RKO (cell line): ENCODE measurements around the gene EEF1G.
"Not testable (repeated sequence)": the region's sequence is repeated elsewhere in the genome, so short reads cannot be mapped to it uniquely, and the experiment has no call there.

Source experiments
- DNase-seq: peaks from one replicate; pipeline ENCODE4 v3.0.0-alpha.2; 2016; ENCODE audit warnings: low spot score

The EEF1G gene

GRCh38 chr11:62573592-62574362 lies at the start of gene EEF1G:
EEF1G (minus strand) TSS chr11:62573891; CDS start chr11:62573842, 49 bp downstream.
- peak; percentile 99 for DNase-seq

- no peak for DNase-seq
These were observed 48.9 kb upstream of the EEF1G start for GRCh38 chr11:62622476-62623089.

- DNase-seq = peak; percentile 97
These were observed 48.1 kb upstream of the EEF1G start, which contains the start of gene B3GAT3 for GRCh38 chr11:62621567-62622470. B3GAT3 (minus strand) TSS chr11:62621986; CDS start chr11:62621947, 39 bp downstream.

GRCh38 chr11:62621027-62621566 lies 47.4 kb upstream of the EEF1G start:
- DNase-seq = no peak

- DNase-seq = not testable (repeated sequence)
These were observed 43.3 kb upstream of the EEF1G start for GRCh38 chr11:62616957-62617356.

GRCh38 chr11:62615521-62615920 lies 41.8 kb upstream of the EEF1G start:
- DNase-seq = no peak

- peak; percentile 38 for DNase-seq
These were observed 40.6 kb upstream of the EEF1G start for GRCh38 chr11:62614275-62614674.

- DNase-seq = no peak
These were observed 39.6 kb upstream of the EEF1G start for GRCh38 chr11:62613291-62613778.

- DNase-seq = peak; percentile 81
These were observed 38.9 kb upstream of the EEF1G start, which contains the start of the genes EML3 and ROM1 for GRCh38 chr11:62612366-62613290. EML3 (minus strand) TSS chr11:62612775; CDS start chr11:62612457, 318 bp downstream. ROM1 (plus strand) TSS chr11:62613257; CDS start chr11:62613282, 25 bp downstream.

GRCh38 chr11:62611705-62612365 lies 38.1 kb upstream of the EEF1G start:
- peak; percentile 72 for DNase-seq

GRCh38 chr11:62610814-62611704 lies 37.4 kb upstream of the EEF1G start:
- no peak for DNase-seq

- DNase-seq = no peak
These were observed 36.7 kb upstream of the EEF1G start for GRCh38 chr11:62610403-62610802.

GRCh38 chr11:62608776-62609175 lies 35.1 kb upstream of the EEF1G start:
- no peak for DNase-seq

- DNase-seq = no peak
These were observed 34.0 kb upstream of the EEF1G start for GRCh38 chr11:62607714-62608113.

- DNase-seq = no peak
These were observed 32.2 kb upstream of the EEF1G start for GRCh38 chr11:62605902-62606301.

GRCh38 chr11:62605467-62605866 lies 31.8 kb upstream of the EEF1G start:
- DNase-seq = no peak

- no peak for DNase-seq
These were observed 30.9 kb upstream of the EEF1G start for GRCh38 chr11:62604460-62605120.

GRCh38 chr11:62603776-62604299 lies 30.1 kb upstream of the EEF1G start:
- DNase-seq = no peak
